ENCODE data around the gene CDC26. TPM values are rescaled to one million over a fixed set of nuclear protein-coding genes. Genes with fewer than 3 reads are reported as not detected.

CDC26 gene
- polyA plus RNA-seq = 64.8 and 88.0 TPM in 2 replicates
- 27.1 and 28.5 TPM in 2 replicates for polyA minus RNA-seq

DNA sequence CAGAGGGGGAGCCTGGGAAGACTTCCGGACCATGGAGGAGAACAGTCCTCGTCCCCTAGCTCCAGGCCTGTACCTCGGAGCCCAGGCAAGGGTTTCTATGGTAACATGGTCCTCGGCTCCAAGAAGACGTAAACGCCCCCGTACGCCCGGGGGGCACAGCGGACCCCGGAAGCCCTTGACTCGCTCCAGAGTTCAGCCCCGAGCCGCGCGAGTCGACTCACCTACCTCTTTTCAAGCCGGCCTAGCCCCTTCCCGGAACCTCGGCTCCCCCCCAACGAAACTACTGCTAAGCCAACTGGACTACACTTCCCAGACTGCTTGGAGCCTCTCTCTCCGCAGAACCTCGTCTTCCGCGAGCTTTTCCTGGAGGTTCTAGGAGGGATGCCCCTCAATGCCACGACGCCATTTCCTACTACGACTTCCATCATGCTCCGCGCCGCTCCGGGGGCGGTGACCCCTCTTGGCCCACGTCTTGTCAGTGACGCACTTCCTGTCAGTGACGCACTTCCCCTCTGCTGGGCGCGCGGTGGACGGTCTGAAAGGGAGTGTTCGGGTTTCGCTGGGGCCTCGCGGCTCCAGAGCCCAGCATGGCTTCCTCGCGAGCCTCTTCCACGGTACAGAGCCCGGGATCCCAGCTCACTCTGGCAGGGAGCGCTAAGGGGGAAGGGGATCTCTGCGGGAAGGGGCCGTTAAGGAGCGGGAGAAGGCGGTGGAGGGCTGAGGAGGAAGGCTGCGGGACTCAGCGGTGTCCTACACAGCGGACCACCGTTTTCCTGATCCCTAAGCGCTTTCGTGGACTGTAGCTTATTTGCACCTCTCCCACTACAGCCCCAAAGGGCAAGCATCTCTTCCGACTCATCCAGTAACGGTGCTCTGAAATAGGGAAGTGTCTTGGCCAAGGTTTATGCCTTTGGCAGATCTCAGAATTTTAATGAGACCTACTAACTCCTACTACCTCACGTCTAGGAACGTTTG lies at the start of gene CDC26, which contains the start of gene PRPF4:
Gene CDC26 (minus strand): TSS at position 416 of the 975 bp plus-strand sequence. CDS start 3,065 bp downstream, outside the sequence.
Gene PRPF4 (plus strand): TSS at position 502 of the 975 bp plus-strand sequence. CDS start 86 bp downstream, at position 588.
- Histone ChIP-seq H3K9me3 (ENCODE audit: low read length) (no peaks in the 10 kb centered on the region), H3K27me3 (ENCODE audit: insufficient read depth, low read depth, low read length) (no peaks in the 10 kb centered on the region), H3K4me3 (ENCODE audit: low read length) (peak within 1 kb of the TSS; percentile 85), H3K27ac (ENCODE audit: low read length) (peak within 1 kb of the TSS; percentile 96), H3F3A (ENCODE audit: insufficient read depth, low read length, poor library complexity, severe bottlenecking) (no peaks in the 10 kb centered on the region), H4K20me1 (ENCODE audit: insufficient read depth) (no peaks in the 10 kb centered on the region), H3K9ac (ENCODE audit: low read length) (peak within 1 kb of the TSS; percentile 87), H3K36me3 (ENCODE audit: insufficient read depth, low read length) (peaks cover 3% of the 10 kb centered on the region), H3K9me2 (ENCODE audit: insufficient read depth, low read length) (no peaks in the 10 kb centered on the region), H3K4me2 (ENCODE audit: low read length) (peak within 1 kb of the TSS; percentile 81), H3K79me2 (replicated peaks; ENCODE audit: insufficient read depth, low read length) (peaks cover 22% of the 10 kb centered on the region), H2AFZ (ENCODE audit: low read depth, low read length) (peak within 1 kb of the TSS; percentile 93)
- TF ChIP-seq MXI1 (conservative IDR thresholded peaks at IDR 0.05; ENCODE audit: poor library complexity, severe bottlenecking) (peak; percentile 97), TAF1 (IDR thresholded peaks at IDR 0.05; ENCODE audit: low read depth) (peak; percentile 73), EP300 (conservative IDR thresholded peaks at IDR 0.05; ENCODE audit: poor library complexity, severe bottlenecking) (peak; percentile 63), RAD21 (conservative IDR thresholded peaks at IDR 0.05) (no peak), POLR2AphosphoS5 (IDR thresholded peaks at IDR 0.05) (peak; percentile 99), REST (IDR thresholded peaks at IDR 0.05; ENCODE audit: borderline replicate concordance) (peak; percentile 80), EZH2 (IDR thresholded peaks at IDR 0.05; ENCODE audit: borderline replicate concordance, insufficient read depth, low read length, poor library complexity, severe bottlenecking) (no peak), SMC3 (conservative IDR thresholded peaks at IDR 0.05; ENCODE audit: poor library complexity) (no peak)
- TF ChIP-seq, protein P1, sequence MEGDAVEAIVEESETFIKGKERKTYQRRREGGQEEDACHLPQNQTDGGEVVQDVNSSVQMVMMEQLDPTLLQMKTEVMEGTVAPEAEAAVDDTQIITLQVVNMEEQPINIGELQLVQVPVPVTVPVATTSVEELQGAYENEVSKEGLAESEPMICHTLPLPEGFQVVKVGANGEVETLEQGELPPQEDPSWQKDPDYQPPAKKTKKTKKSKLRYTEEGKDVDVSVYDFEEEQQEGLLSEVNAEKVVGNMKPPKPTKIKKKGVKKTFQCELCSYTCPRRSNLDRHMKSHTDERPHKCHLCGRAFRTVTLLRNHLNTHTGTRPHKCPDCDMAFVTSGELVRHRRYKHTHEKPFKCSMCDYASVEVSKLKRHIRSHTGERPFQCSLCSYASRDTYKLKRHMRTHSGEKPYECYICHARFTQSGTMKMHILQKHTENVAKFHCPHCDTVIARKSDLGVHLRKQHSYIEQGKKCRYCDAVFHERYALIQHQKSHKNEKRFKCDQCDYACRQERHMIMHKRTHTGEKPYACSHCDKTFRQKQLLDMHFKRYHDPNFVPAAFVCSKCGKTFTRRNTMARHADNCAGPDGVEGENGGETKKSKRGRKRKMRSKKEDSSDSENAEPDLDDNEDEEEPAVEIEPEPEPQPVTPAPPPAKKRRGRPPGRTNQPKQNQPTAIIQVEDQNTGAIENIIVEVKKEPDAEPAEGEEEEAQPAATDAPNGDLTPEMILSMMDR (IDR thresholded peaks at IDR 0.05; ENCODE audit: poor library complexity, severe bottlenecking) = no peak

DNA sequence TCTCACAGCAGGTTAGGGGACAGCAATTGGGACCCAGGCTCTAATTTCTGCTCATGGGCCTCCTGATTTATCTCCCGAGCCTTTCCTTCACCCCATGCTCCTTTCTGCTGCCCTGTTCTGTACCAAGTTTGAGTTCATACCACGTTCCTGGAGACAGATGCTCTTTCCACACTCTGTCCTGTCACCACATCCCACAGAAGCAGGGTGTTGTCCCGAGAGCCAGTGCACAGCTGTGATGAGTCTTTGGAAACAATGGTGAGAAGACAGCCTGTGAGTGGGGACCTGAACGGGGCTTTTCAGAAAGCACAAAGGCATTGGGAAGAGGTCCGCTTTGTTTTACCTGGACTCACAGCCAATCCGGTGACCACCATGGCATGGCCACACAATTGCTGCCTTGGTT lies 47.3 kb upstream of the CDC26 start:
- H4K20me1 ChIP-seq (ENCODE audit: insufficient read depth) = no peaks in the 10 kb centered on the region
- H3K27me3 ChIP-seq (ENCODE audit: insufficient read depth, low read depth, low read length) = no peaks in the 10 kb centered on the region
- H3K4me2 ChIP-seq (ENCODE audit: low read length) = no peak overlapping the region
- H3K9me3 ChIP-seq (ENCODE audit: low read length) = no peaks in the 10 kb centered on the region
- TF ChIP-seq TAF1 (IDR thresholded peaks at IDR 0.05; ENCODE audit: low read depth) = no peak
- TF ChIP-seq, protein P1 (IDR thresholded peaks at IDR 0.05; ENCODE audit: poor library complexity, severe bottlenecking) = no peak
- no peak for TF ChIP-seq RAD21 (conservative IDR thresholded peaks at IDR 0.05)
- no peak for TF ChIP-seq POLR2AphosphoS5 (IDR thresholded peaks at IDR 0.05)
- TF ChIP-seq EP300 (conservative IDR thresholded peaks at IDR 0.05; ENCODE audit: poor library complexity, severe bottlenecking) = no peak
- no peak for TF ChIP-seq EZH2 (IDR thresholded peaks at IDR 0.05; ENCODE audit: borderline replicate concordance, insufficient read depth, low read length, poor library complexity, severe bottlenecking)
- H3K27ac ChIP-seq (ENCODE audit: low read length) = no peak overlapping the region
- no peaks in the 10 kb centered on the region for H3F3A ChIP-seq (ENCODE audit: insufficient read depth, low read length, poor library complexity, severe bottlenecking)
- no peak overlapping the region for H3K9ac ChIP-seq (ENCODE audit: low read length)
- no peak overlapping the region for H3K4me3 ChIP-seq (ENCODE audit: low read length)
- H2AFZ ChIP-seq (ENCODE audit: low read depth, low read length) = no peak overlapping the region
- no peaks in the 10 kb centered on the region for H3K36me3 ChIP-seq (ENCODE audit: insufficient read depth, low read length)
- no peaks in the 10 kb centered on the region for H3K79me2 ChIP-seq (replicated peaks; ENCODE audit: insufficient read depth, low read length)
- H3K9me2 ChIP-seq (ENCODE audit: insufficient read depth, low read length) = no peaks in the 10 kb centered on the region

Measured in neural cell (in vitro differentiated cells).